Stomach smooth muscle (tissue), 2 donors: ENCODE data around the gene KSR2.
"Not testable (repeated sequence)": the region's sequence is repeated elsewhere in the genome, so short reads cannot be mapped to it uniquely, and the experiment has no call there.

Source experiments
- H3K27ac ChIP-seq: one replicate; pipeline ENCODE4 v1.7.0; 2013; ENCODE audit warnings: mild to moderate bottlenecking, low read length, inconsistent platforms
- H3K27me3 ChIP-seq, 2 donors: one replicate each; pipeline ENCODE4 v1.7.0; 2013; ENCODE audit warnings: low read length in 2 of 2; ENCODE audit not compliant: insufficient read depth in 2 of 2, control insufficient read depth in 1 of 2
- H3K36me3 ChIP-seq, 2 donors: one replicate each; pipeline ENCODE4 v1.7.0; 2013; ENCODE audit warnings: low read length in 2 of 2; ENCODE audit not compliant: control insufficient read depth in 2 of 2, insufficient read depth in 2 of 2
- H3K4me1 ChIP-seq: one replicate; pipeline ENCODE4 v1.7.0; 2013; ENCODE audit warnings: low read length; ENCODE audit not compliant: control insufficient read depth, insufficient read depth
- H3K4me3 ChIP-seq, 2 donors: one replicate each; pipeline ENCODE4 v1.7.0; 2013; ENCODE audit warnings: low read length in 2 of 2
- H3K9ac ChIP-seq, 2 donors: one replicate each; pipeline ENCODE4 v1.7.0; 2013; ENCODE audit warnings: low read length in 2 of 2, mild to moderate bottlenecking in 1 of 2
- H3K9me3 ChIP-seq, 2 donors: one replicate each; pipeline ENCODE4 v1.7.0; 2013; ENCODE audit warnings: low read length in 2 of 2; ENCODE audit not compliant: control insufficient read depth in 2 of 2
- donor health status: healthy.
- donor health status: Pancreatic carcinoma.

Gene KSR2

GRCh38 chr12:117892441-117892840 lies 76.3 kb downstream of the KSR2 start:
- H3K36me3 ChIP-seq: no peaks in the 10 kb centered on the region
- no peaks in the 10 kb centered on the region for H3K4me1 ChIP-seq
- H3K9me3 ChIP-seq: no peaks in the 10 kb centered on the region
- H3K27ac ChIP-seq: no peak overlapping the region
- no peak overlapping the region for H3K9ac ChIP-seq
- peaks cover 0 to 4% of the 10 kb centered on the region in 2 donors for H3K27me3 ChIP-seq
- H3K4me3 ChIP-seq: no peak overlapping the region

DNA sequence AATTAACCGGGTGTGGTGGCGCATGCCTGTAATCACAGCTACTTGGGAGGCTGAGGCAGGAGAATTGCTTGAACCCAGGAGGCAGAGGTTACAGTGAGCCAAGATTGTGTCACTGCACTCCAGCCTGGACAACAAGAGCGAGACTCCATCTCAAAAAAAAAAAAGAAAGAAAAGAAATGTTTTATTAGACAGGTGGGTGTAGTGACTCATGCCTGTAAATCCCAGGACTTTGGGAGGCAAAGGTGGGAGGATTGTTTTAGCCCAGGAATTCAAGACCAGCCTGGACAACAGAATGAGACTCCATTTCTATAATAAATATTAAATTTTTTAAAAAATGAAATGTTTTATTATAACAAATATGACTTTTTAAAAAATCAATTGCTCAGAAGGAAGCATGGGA lies 77.5 kb downstream of the KSR2 start:
- not testable (repeated sequence) for H3K9me3 ChIP-seq, H3K4me3 ChIP-seq, H3K9ac ChIP-seq, H3K36me3 ChIP-seq, H3K4me1 ChIP-seq, H3K27me3 ChIP-seq, H3K27ac ChIP-seq

GRCh38 chr12:117890644-117891043 lies 78.1 kb downstream of the KSR2 start:
- H3K4me1 ChIP-seq: no peaks in the 10 kb centered on the region
- no peak overlapping the region for H3K9ac ChIP-seq
- peaks cover 0 to 4% of the 10 kb centered on the region in 2 donors for H3K27me3 ChIP-seq
- no peak overlapping the region for H3K27ac ChIP-seq
- H3K9me3 ChIP-seq: no peaks in the 10 kb centered on the region
- no peaks in the 10 kb centered on the region for H3K36me3 ChIP-seq
- no peak overlapping the region for H3K4me3 ChIP-seq

DNA sequence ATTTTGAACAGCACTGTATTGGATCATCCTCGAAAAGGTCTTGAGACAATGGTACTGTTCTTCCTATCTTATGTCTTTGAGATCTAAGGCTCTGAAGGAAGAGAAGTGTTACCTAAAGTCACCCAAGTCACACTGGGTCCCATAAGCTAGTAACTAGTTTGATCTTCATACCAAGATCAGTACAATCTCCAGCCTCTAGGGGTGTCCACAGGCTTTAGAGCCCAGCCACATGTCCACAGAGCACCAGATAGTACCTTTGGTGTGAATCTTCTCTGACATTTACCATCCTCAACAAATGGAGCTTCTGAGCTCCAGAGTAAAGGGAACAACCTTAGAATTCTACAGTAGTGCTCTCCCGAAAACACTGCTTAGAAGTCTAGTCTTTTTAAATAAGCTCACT lies 78.7 kb downstream of the KSR2 start:
- no peak overlapping the region for H3K4me3 ChIP-seq
- no peak overlapping the region for H3K9ac ChIP-seq
- no peak overlapping the region for H3K27ac ChIP-seq
- no peaks in the 10 kb centered on the region for H3K4me1 ChIP-seq
- no peaks in the 10 kb centered on the region for H3K9me3 ChIP-seq
- H3K27me3 ChIP-seq: peaks cover 0 to 4% of the 10 kb centered on the region in 2 donors
- H3K36me3 ChIP-seq: no peaks in the 10 kb centered on the region

DNA sequence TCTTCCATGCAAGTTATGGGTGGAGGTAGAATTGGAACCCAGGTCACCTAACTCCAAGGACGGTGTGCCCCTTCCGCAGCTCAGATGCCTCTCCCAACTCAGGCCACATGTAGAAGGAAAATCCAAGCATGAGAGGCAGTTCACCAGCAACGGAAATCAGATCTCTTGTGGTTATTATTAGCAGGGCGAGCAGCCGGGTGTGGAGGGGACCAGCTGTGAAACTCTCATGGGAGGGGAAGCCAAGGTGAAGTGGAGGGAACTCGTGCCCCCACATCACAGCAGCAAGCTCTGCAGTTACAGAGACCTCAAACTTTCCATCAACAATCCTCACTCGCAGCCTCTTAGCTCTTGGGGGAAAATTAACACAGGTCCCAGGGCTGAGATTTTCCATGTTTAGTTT lies 79.7 kb downstream of the KSR2 start:
- Histone ChIP-seq H3K27me3 (peaks cover 2 to 7% of the 10 kb centered on the region in 2 donors), H3K4me3 (no peak overlapping the region), H3K27ac (no peak overlapping the region), H3K9me3 (no peaks in the 10 kb centered on the region), H3K9ac (no peak overlapping the region), H3K36me3 (no peaks in the 10 kb centered on the region), H3K4me1 (no peaks in the 10 kb centered on the region)

DNA sequence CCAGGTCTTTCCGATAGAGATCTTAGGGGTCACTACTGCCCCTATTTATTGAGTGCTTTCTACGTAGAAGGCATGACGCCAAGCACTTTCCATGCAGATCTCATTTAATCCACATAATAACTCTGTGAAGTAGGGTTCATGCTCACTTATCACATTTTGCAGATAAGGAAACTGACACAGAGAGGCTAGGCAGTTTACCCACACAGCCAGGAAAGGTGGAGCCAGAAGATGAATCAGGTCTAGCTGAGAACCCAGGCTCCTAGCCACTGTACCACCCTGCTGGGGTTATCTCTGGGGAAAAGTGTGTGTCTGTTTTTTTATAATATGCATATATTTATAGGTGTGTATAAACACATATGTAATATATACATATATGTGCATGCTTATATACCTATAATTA lies 83.6 kb downstream of the KSR2 start:
- no peak overlapping the region for H3K9ac ChIP-seq
- H3K9me3 ChIP-seq: no peaks in the 10 kb centered on the region
- no peaks in the 10 kb centered on the region for H3K36me3 ChIP-seq
- H3K27ac ChIP-seq: no peak overlapping the region
- no peak overlapping the region for H3K4me3 ChIP-seq
- H3K27me3 ChIP-seq: peaks cover 3 to 7% of the 10 kb centered on the region in 2 donors
- H3K4me1 ChIP-seq: no peaks in the 10 kb centered on the region

GRCh38 chr12:117884161-117884560 lies 84.6 kb downstream of the KSR2 start:
- H3K9me3 ChIP-seq: no peaks in the 10 kb centered on the region
- H3K27me3 ChIP-seq: peaks cover 3 to 7% of the 10 kb centered on the region in 2 donors
- H3K4me1 ChIP-seq: no peaks in the 10 kb centered on the region
- H3K36me3 ChIP-seq: no peaks in the 10 kb centered on the region
- H3K9ac ChIP-seq: no peak overlapping the region
- no peak overlapping the region for H3K27ac ChIP-seq
- H3K4me3 ChIP-seq: no peak overlapping the region

DNA sequence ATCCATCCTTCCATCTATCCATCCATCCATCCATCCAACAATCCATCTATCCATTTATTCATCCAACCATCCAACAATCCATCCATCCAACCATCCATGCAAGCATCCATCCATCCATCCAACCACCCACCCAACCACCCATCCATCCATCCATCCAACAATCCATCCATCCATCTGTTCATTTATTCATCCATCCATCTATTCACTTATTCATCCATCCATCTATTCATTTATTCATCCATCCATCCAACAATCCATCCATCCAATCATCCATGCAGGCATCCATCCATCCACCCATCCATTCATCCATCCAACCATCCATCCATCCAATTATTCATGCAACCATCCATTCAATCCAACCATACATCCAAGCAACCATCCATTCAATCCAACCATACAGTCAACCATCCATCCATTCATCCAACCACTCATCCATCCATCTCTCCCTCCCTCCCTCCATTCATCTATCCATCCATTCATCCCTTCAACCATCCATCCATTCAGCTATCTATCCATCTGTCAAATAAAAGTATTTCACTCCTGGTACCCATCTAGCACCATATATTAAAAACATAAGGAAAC lies 86.1 kb downstream of the KSR2 start:
- Histone ChIP-seq H3K9me3 (no peaks in the 10 kb centered on the region), H3K27ac (no peak overlapping the region), H3K36me3 (no peaks in the 10 kb centered on the region), H3K4me3 (no peak overlapping the region), H3K4me1 (no peaks in the 10 kb centered on the region), H3K27me3 (peaks cover 3 to 9% of the 10 kb centered on the region in 2 donors), H3K9ac (no peak overlapping the region)

DNA sequence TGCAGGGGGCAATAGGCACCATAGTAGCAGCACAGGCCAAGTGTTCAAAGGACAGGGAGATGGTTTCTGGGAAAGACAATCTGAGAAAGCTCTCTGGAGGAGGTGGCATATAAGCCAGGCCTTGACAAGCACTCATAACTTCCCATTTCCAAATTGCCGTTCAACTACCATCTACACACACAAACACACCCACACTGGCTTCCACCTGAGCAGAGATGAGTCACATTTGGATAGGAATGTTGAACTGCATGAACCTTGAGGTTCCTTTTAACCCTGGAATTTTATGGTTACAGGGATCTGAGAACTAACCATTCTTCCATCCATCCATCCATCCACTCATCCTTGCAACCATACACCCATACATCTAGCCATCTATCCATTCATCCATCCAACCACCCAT lies 86.6 kb downstream of the KSR2 start:
- H3K9me3 ChIP-seq: no peaks in the 10 kb centered on the region
- no peaks in the 10 kb centered on the region for H3K36me3 ChIP-seq
- no peaks in the 10 kb centered on the region for H3K4me1 ChIP-seq
- H3K27me3 ChIP-seq: peaks cover 6 to 9% of the 10 kb centered on the region in 2 donors
- no peak overlapping the region for H3K4me3 ChIP-seq
- H3K27ac ChIP-seq: no peak overlapping the region
- no peak overlapping the region for H3K9ac ChIP-seq

DNA sequence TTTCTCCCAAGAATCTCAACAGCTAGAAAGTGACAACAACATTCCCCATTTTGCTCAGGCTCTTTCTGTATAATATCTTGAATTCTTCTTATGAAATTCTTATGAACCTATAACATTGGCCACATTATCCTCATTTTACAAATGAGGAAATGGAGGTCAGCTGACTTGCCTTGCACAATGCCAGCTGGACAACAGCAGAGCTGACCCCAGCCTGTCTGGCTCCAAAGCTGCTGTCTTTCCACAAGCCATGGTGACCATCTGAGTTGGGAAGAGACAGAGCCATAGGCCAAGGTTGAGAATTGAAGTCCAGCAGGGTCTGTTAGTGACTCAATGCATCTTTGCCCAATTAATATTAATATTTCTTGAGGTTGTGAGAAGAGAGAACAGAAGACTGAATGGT lies 87.3 kb downstream of the KSR2 start:
- H3K36me3 ChIP-seq: no peaks in the 10 kb centered on the region
- H3K9ac ChIP-seq: no peak overlapping the region
- H3K9me3 ChIP-seq: no peaks in the 10 kb centered on the region
- no peak overlapping the region for H3K4me3 ChIP-seq
- H3K27me3 ChIP-seq: peaks cover 6 to 9% of the 10 kb centered on the region in 2 donors
- no peaks in the 10 kb centered on the region for H3K4me1 ChIP-seq
- H3K27ac ChIP-seq: no peak overlapping the region

DNA sequence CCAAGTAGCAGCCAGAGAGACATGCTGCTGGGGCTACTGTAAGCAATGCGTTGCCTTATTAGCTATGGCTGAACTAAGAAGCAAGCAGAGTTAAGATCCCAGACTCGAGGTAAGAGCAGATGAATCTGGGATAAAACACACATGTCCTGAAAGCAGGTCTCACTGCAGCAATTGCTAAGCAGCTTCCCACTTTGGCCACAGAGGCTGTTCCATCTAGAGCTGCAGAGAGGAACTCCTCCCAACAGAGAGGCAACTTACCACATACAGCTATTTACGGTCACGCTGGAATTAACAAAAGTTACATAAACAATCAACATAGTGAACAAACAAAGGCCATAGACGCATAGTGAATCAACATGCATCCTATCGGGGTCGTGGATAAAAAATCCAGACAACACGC lies 90.2 kb downstream of the KSR2 start:
- Histone ChIP-seq H3K4me1 (peaks cover 5% of the 10 kb centered on the region), H3K27me3 (peaks cover 2 to 14% of the 10 kb centered on the region in 2 donors), H3K4me3 (no peak overlapping the region), H3K36me3 (no peaks in the 10 kb centered on the region), H3K9ac (no peak overlapping the region), H3K9me3 (no peaks in the 10 kb centered on the region), H3K27ac (no peak overlapping the region)
